CMK (cell line): Measurements from ENCODE around the gene OR51D1.

Source experiments
- DNase-seq: peaks from one replicate; pipeline ENCODE4 v3.0.0-alpha.2; 2010; ENCODE audit warnings: low read depth

OR51D1 gene

GRCh38 chr11:4636962-4637661 is at the start of gene OR51D1:
Gene OR51D1 (plus strand): TSS chr11:4637477. CDS start chr11:4639791, 2,314 bp downstream.
- DNase-seq, result no peak

- DNase-seq, result no peak
Observed at GRCh38 chr11:4589017-4589416, 48.3 kb upstream of the OR51D1 start.

- DNase-seq, result no peak
Observed at GRCh38 chr11:4593739-4594138, 43.5 kb upstream of the OR51D1 start, which contains the start of gene OR52I1. Gene OR52I1 (plus strand): TSS chr11:4594039. CDS start chr11:4594039, 0 bp downstream.

- DNase-seq, result no peak
Observed at GRCh38 chr11:4605057-4605456, 32.2 kb upstream of the OR51D1 start.

- no peak for DNase-seq
Observed at GRCh38 chr11:4606231-4607015, 30.9 kb upstream of the OR51D1 start.

- no peak for DNase-seq
Observed at GRCh38 chr11:4607096-4607495, 30.2 kb upstream of the OR51D1 start.

- DNase-seq, result peak; percentile 44
Observed at GRCh38 chr11:4607781-4608666, 29.3 kb upstream of the OR51D1 start, which contains the start of gene TRIM68. Gene TRIM68 (minus strand): TSS chr11:4608231. CDS start chr11:4605504, 2,727 bp downstream.

- DNase-seq, result no peak
Observed at GRCh38 chr11:4610258-4610935, 26.9 kb upstream of the OR51D1 start.

- no peak for DNase-seq
Observed at GRCh38 chr11:4611986-4612385, 25.3 kb upstream of the OR51D1 start.

- no peak for DNase-seq
Observed at GRCh38 chr11:4615856-4616444, 21.3 kb upstream of the OR51D1 start.

- DNase-seq, result no peak
Observed at GRCh38 chr11:4619514-4619913, 17.8 kb upstream of the OR51D1 start.

- peak; percentile 27 for DNase-seq
Observed at GRCh38 chr11:4626207-4627099, 10.8 kb upstream of the OR51D1 start.

- no peak for DNase-seq
Observed at GRCh38 chr11:4636136-4636535, 1.1 kb upstream of the OR51D1 start.

- DNase-seq, result no peak
Observed at GRCh38 chr11:4637662-4638047, 378 bp downstream of the OR51D1 start.

- DNase-seq, result no peak
Observed at GRCh38 chr11:4639931-4640330, 2.7 kb downstream of the OR51D1 start.

- DNase-seq, result no peak
Observed at GRCh38 chr11:4641501-4641900, 4.2 kb downstream of the OR51D1 start.

- no peak for DNase-seq
Observed at GRCh38 chr11:4642043-4642442, 4.8 kb downstream of the OR51D1 start.

- no peak for DNase-seq
Observed at GRCh38 chr11:4643076-4643475, 5.8 kb downstream of the OR51D1 start.

GRCh38 chr11:4643682-4644081 is 6.4 kb downstream of the OR51D1 start, which contains the start of gene OR51E1:
Gene OR51E1 (plus strand): TSS chr11:4643982. CDS start chr11:4652527, 8,545 bp downstream.
- no peak for DNase-seq

- DNase-seq, result no peak
Observed at GRCh38 chr11:4644233-4644632, 7.0 kb downstream of the OR51D1 start.
